OCI-LY1 (cell line): Measurements from ENCODE around the gene FEM1A.

Source experiments
- EZH2 ChIP-seq: fragments of 200-600 bp; sonication (generic), shearing (Covaris generic); IDR thresholded peaks from 2 replicates; pipeline ENCODE4 v1.8.0; 2017; ENCODE audit warnings: borderline replicate concordance, mixed run types, mild to moderate bottlenecking, antibody characterized with exemption, low read length, moderate library complexity, mixed read lengths
- TF ChIP-seq, protein P1 (sequence below): fragments of 200-600 bp; sonication (generic), shearing (Covaris generic); IDR thresholded peaks from 2 replicates; pipeline ENCODE4 v1.5.1; 2017; ENCODE audit warnings: mild to moderate bottlenecking, antibody characterized with exemption, low read length, moderate library complexity, mixed read lengths

- TF ChIP-seq, protein P1, sequence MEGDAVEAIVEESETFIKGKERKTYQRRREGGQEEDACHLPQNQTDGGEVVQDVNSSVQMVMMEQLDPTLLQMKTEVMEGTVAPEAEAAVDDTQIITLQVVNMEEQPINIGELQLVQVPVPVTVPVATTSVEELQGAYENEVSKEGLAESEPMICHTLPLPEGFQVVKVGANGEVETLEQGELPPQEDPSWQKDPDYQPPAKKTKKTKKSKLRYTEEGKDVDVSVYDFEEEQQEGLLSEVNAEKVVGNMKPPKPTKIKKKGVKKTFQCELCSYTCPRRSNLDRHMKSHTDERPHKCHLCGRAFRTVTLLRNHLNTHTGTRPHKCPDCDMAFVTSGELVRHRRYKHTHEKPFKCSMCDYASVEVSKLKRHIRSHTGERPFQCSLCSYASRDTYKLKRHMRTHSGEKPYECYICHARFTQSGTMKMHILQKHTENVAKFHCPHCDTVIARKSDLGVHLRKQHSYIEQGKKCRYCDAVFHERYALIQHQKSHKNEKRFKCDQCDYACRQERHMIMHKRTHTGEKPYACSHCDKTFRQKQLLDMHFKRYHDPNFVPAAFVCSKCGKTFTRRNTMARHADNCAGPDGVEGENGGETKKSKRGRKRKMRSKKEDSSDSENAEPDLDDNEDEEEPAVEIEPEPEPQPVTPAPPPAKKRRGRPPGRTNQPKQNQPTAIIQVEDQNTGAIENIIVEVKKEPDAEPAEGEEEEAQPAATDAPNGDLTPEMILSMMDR: no peak
- no peak for TF ChIP-seq EZH2
Measured at GRCh38 chr19:4801085-4801619, 9.6 kb downstream of the FEM1A start.
